NCI-H2227 (cell line): ENCODE data around the gene PML.
"Not testable (repeated sequence)": the region's sequence is repeated elsewhere in the genome, so short reads cannot be mapped to it uniquely, and the experiment has no call there.

Experiments used
- DNase-seq: peaks from one replicate; lab custom pipeline; 2025; ENCODE audit not compliant: unreplicated experiment; lab: John Stamatoyannopoulos, UW

PML gene

DNA sequence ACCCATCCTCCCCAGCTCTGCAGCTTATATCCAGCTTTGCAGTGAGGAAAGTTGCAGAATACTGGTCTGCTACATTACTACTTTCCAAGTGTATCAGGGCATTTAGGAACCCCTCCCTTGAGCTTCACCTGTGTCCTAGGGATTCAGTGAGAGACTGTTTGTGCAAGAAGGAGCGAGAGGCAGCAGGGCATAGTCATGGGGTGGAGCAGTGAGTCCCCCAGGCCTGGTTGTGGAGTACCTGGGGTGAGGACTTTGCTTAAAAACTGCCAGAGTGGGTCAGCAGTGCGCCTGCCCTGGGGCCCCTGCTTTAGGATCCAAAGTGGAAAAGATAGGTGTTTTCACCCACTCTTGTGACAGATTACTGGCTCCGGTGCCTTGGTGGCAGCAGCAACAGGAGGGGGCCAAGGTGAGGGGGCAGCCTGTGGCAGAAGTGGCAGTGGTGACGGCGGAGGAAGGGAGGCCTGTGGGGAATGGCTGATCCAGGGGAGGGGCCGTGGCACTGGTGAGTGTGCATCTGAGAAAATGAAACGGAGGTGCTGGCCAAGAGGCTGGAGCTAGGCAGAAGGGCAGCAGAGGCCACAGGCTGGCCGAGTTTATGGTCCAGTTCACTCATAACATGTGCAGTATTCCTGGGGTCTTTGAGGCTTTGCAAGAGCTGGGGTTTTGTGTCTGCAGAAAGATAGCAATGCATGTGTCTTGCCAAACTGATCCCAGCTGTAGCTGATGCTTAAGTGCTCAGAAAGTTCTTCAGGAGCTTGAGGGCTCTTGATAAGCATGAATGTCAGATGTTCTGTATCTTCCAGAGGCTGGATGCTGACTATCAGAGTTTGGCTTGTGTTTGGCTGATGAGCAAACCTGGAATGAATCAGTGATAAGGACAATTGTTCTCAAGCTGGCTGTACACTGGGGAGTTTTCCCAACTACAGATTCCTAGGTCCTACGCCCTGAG is 44.5 kb downstream of the PML start:
- no peak for DNase-seq

DNA sequence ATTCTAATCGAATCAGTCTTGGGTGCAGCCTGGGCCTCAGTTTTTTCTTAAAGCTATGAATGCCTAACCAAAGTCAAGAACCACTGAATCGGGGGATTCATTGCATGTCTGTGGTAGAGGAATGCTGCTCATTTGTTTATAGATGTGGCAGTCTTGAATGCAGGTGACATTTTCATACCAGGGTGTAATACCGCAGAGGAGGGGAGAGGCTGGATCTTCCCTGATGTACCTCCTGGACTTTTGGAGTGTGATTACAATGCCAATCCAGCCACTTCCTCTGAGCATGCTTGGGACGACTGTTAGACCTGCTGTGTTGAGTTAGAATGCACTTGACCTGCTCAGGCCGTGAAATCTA is 45.1 kb downstream of the PML start:
- no peak for DNase-seq

DNA sequence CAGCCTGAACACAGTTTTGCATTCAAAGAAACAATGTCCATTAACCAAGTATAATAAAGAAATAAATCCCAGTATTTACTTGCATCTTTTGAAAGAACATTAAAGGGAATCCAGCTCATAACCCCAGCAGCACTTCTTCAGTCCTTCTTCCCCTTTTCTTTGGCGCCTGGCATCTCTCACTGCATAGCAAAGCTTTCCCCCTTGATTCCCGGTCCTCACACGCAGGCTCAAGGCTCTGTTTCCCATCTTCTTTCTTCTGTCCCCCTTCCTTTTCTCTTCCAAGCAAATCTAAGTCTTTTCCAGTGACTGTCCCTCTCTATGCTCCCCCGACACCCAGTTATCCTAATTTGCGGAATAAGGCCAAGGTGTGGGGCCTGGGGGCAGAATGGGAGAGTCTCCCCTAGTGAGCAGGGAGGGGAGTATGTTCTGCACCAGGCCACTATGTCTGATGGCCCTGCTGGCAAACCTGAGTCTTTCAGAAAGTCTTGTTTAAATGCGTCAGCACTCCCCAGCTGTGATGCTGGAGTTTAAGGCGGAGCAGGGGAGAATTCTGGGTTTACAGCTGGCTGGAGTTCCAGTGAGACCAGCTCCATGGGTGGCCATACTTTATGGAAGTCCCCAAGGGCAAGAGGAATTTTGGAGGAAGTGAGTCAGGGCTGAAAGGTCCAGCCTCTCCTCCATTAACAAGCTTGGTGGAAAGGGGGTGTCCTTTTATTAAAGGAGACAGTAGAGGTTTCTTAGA is 45.8 kb downstream of the PML start:
- no peak for DNase-seq

GRCh38 chr15:74041311-74041756 is 46.8 kb downstream of the PML start:
- DNase-seq: no peak

DNA sequence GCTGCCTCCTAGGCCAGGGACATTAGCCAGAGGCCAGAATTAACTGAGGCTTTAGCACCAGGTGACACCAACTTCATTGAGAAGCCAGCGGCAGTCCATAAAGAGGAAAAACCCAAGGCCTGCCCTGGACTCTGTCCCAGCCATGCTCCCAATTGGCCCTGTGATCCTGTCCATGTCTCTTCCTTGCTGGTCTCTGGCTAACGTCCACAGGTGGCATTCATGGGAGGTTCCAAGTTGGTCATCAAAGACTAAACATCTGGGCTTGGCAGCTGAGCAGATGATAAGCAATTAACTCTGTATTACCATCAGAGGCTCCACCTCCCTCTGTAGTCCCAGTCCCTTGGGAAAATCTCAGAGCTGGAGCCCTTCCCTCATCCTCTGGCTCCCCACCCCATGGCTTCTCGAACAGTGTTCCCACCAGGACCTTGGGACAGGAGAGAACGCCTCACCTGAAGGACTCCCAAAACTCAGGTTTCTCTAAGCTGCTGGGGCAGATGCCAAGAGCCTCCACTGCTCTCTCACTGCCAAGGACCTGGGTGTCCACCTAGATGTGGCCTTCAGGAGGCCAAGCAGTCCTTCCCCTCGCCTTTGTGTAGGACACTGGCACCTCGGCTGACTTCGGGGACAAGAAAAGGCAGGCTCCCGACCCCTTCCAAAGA is 47.4 kb downstream of the PML start:
- no peak for DNase-seq

GRCh38 chr15:74042603-74043424 is 48.3 kb downstream of the PML start:
- no peak for DNase-seq

- DNase-seq: no peak
Observed at GRCh38 chr15:74043425-74044266, 49.1 kb downstream of the PML start.

GRCh38 chr15:74044267-74045110 is 50.0 kb downstream of the PML start:
- no peak for DNase-seq

DNA sequence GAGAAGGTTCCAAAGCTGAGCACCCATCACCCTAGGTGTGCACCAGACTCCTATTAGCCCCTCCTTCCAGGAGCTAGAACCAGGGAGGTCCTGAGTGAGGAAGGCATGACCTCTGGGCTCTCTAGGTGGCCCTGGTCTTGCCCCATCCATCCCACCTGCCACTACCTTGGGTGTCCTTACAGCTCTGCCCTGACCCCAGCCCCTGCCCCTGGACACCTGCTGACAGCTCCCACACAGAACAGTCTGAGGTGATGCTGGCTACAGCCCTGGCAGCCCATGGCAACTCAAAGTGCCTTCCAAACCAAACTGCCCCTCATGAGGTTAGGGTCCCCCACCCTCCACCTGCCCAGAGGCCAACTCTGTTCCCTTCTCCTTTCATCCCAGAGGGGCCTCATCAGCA is 50.7 kb downstream of the PML start:
- DNase-seq: no peak

DNA sequence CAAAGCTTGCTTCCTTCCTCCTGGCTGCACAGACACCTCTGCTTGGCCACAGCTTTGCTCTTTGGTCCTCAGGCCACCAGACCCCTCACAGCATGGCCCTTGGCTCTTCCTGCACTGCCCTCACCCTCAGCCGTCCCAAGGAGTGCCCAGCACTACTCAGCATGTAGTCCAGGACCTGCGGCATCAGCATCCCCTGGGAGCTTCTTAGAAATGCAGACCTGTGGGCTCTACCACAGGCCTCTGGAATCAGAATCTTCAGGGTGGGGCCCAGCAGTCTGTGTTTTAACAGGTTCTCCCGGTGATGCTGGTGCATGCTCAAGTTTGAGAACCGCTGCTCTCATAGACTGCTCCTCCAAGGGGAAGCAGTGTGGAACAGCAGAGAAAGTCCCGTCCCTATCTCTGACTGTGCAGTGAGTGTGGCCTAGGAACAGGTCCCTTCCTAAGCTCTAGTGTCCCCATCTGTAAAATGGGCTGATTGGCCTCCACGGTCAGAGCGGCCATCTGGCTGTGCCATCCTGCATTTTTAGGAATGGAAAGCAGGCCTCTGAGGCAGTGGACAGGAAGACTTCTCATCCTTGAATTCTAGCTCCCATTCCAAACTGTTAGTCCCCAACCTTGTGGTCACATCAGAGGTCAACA is 51.2 kb downstream of the PML start:
- DNase-seq: no peak

- no peak for DNase-seq
Observed at GRCh38 chr15:74046275-74046674, 51.8 kb downstream of the PML start.

DNA sequence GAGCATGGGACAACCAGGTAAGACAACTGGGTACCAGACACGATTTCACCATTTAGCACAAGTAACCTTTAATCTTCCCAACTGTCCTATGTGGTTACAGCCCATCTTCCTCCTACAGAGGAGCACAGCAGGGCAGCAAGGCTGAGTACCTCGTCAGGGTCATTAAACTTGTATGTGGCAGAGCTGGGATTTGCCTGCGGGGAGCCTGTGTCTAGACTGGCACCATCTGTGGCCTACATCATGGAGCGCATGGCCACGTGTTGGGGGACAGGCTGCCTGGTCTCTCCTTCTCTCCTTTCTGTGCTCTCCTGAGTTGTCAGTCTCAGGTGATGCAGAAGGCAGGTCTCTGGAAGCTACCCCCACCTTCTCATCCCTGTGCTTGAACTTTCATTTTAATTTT is 55.6 kb downstream of the PML start:
- peak; percentile 19 for DNase-seq

- DNase-seq: no peak
Observed at GRCh38 chr15:74050556-74051234, 56.2 kb downstream of the PML start.

DNA sequence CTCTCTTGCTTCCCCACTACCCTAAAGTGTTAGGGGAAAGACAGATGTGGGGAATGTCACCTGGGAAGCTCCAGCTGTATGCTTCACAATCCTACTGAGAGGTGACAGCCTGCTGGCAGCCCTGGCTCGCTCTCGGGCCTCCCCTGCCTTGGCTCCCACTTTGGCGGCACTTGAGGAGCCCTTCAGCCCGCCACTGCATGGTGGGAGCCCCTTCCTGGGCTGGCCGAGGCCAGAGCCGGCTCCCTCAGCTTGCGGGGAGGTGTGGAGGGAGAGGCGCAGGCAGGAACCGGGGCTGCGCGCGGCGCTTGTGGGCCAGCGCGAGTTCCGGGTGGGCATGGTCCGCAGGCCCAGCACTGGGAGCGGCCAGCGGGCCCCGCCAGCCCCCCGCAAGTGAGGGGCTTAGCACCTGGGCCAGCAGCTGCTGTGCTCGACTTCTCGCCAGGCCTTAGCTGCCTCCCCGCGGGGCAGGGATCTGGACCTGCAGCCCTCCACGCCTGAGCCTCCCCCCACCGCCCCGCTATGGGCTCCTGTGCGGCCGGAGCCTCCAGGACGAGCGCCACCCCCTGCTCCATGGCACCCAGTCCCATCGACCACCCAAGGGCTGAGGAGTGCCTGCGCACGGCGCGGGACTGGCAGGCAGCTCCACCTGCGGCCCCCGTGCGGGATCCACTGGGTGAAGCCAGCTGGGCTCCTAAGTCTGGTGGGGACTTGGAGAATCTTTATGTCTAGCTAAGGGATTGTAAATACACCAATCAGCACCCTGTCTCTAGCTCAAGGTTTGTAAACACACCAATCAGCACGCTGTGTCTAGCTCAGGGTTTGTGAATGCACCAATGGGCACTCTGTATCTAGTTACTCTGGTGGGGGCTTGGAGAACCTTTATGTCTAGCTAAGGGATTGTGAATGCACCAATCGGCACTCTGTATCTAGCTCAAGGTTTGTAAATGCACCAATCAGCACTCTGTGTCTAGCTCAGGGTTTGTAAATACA is 58.0 kb downstream of the PML start:
- not testable (repeated sequence) for DNase-seq

DNA sequence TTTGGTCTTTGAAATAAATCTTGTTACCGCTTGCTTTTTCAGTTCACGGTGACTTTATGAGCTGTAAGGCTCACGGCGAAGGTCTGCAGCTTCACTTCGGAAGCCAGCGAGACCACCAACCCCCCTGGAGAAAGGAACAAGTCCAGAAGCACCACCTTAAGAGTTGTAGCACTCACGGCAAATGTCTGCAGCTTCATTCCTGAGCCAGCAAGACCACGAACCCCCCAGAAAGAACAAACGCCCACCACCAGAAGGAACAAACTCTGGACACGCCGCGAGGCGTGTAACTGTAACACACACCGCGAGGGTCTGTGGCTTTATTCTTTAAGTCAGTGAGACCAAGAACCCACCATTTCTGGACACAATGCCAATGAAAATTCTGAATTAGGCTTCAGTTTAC is 59.0 kb downstream of the PML start:
- DNase-seq: no peak

DNA sequence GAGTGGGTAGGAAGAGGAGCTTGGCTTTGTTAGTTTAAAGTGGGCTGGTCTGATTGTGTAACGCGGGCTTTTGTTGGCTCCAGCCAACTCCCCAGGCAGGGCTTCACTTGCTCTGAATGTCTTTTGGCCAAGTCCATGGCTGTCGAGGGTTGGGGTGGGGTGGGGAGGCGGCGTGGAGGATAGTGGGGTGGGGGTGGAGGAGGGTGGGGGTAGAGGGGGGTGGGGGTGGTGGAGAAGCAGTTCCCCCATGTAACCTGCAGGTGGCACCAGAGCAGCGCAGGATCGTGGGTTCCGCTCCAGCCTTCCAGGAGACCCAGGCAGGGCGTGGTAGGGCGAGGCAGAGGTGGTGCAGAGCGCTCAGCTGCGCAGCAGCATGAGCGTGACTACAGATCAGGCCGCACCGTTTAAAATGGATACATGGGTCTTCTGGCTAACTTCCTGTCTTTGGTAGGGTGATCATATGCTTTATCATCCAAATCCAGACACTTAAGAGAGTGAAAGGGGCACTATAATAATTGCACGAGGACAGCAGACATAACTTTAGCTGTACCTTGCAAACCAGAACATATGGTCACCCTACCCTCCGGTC is 59.5 kb downstream of the PML start:
- DNase-seq: peak; percentile 82
